OCI-LY1 (cell line): Measurements from ENCODE around the gene UBE2V1.

Experiments
- H2AFZ ChIP-seq: fragments of 200-600 bp; sonication (generic), shearing (Covaris generic); 2 replicates; pipeline ENCODE4 v1.6.0; 2014; ENCODE audit warnings: antibody characterized with exemption, mild to moderate bottlenecking, low read length
- H3F3A ChIP-seq: fragments of 200-600 bp; sonication (generic), shearing (Covaris generic); 2 replicates; pipeline ENCODE4 v1.6.0; 2014; ENCODE audit warnings: mild to moderate bottlenecking, antibody characterized with exemption, low read length, moderate library complexity; ENCODE audit not compliant: insufficient read depth
- H3K27ac ChIP-seq: fragments of 200-600 bp; sonication (generic); 2 replicates; pipeline ENCODE4 v1.5.1; 2014; ENCODE audit warnings: low read length, mixed run types, mild to moderate bottlenecking, low read depth; ENCODE audit not compliant: poor library complexity, severe bottlenecking
- H3K27me3 ChIP-seq: fragments of 200-600 bp; sonication (generic); 2 replicates; pipeline ENCODE4 v1.6.0; 2014; ENCODE audit warnings: antibody characterized with exemption, mild to moderate bottlenecking, low read length, moderate library complexity; ENCODE audit not compliant: insufficient read depth
- H3K36me3 ChIP-seq: fragments of 200-600 bp; sonication (generic); 2 replicates; pipeline ENCODE4 v1.6.1; 2014; ENCODE audit warnings: mild to moderate bottlenecking, antibody characterized with exemption, low read length, moderate library complexity, mixed read lengths; ENCODE audit not compliant: insufficient read depth
- H3K4me1 ChIP-seq: fragments of 200-600 bp; sonication (generic); 2 replicates; pipeline ENCODE4 v1.5.1; 2014; ENCODE audit warnings: mild to moderate bottlenecking, low read length, moderate library complexity; ENCODE audit not compliant: insufficient read depth, severe bottlenecking
- H3K4me2 ChIP-seq: fragments of 200-600 bp; sonication (generic), shearing (Covaris generic); 2 replicates; pipeline ENCODE4 v1.6.1; 2014; ENCODE audit warnings: low read length
- H3K4me3 ChIP-seq: fragments of 200-600 bp; sonication (generic); 2 replicates; pipeline ENCODE4 v1.5.1; 2014; ENCODE audit warnings: low read length, low read depth, mild to moderate bottlenecking, mixed read lengths; ENCODE audit not compliant: poor library complexity, severe bottlenecking
- H3K79me2 ChIP-seq: fragments of 200-600 bp; shearing (Covaris generic); 2 replicates; pipeline ENCODE4 v1.6.1; 2016; ENCODE audit warnings: mixed run types, low read length, mixed read lengths; ENCODE audit not compliant: insufficient read depth
- H3K9ac ChIP-seq: fragments of 200-600 bp; sonication (generic), shearing (Covaris generic); 2 replicates; pipeline ENCODE4 v1.6.1; 2014; ENCODE audit warnings: mild to moderate bottlenecking, low read length, mixed read lengths
- H3K9me2 ChIP-seq: fragments of 200-600 bp; sonication (generic), shearing (Covaris generic); 2 replicates; pipeline ENCODE4 v1.6.1; 2014; ENCODE audit warnings: low read depth, mild to moderate bottlenecking, low read length, mixed read lengths
- H3K9me3 ChIP-seq: fragments of 200-600 bp; shearing (Covaris generic); 2 replicates; pipeline ENCODE4 v1.6.1; 2014; ENCODE audit warnings: low read length, mixed read lengths
- H4K20me1 ChIP-seq: fragments of 200-600 bp; sonication (generic), shearing (Covaris generic); 2 replicates; pipeline ENCODE4 v1.6.0; 2016; ENCODE audit warnings: mild to moderate bottlenecking, low read length; ENCODE audit not compliant: insufficient read depth
- EZH2 ChIP-seq: fragments of 200-600 bp; sonication (generic), shearing (Covaris generic); IDR thresholded peaks from 2 replicates; pipeline ENCODE4 v1.8.0; 2017; ENCODE audit warnings: borderline replicate concordance, mixed run types, mild to moderate bottlenecking, antibody characterized with exemption, low read length, moderate library complexity, mixed read lengths
- TF ChIP-seq, protein P1 (sequence below): fragments of 200-600 bp; sonication (generic), shearing (Covaris generic); IDR thresholded peaks from 2 replicates; pipeline ENCODE4 v1.5.1; 2017; ENCODE audit warnings: mild to moderate bottlenecking, antibody characterized with exemption, low read length, moderate library complexity, mixed read lengths

Gene UBE2V1

DNA sequence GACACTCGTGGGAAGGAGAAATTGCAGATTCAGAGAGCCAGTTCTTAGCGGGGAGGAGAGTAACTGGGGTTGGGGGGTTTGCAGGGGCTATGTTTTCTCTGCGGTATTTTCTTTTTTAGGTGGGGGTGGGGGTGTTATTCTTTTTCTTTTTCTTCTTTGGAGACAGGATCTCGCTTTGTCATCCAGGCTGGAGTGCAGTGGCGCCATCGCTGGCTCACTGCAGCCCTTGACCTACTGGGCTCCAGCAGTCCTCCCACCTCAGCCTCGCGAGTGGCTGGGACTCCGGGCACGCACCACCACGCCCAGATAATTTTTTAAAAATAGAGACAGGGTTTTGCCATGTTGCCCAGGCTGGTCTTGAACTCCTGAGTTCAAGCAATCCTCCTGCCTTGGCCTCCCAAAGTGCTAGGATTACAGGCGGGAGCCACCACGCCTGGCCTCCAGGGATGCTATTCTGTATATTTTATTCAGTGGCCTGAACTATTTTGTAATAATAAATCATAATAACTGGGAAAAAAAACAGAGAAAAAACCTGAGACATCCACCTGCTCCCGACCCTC, 57.3 kb downstream of the UBE2V1 start:
- Histone ChIP-seq H3K36me3 (no peaks in the 10 kb centered on the region), H3K9me3 (no peaks in the 10 kb centered on the region), H3K4me1 (no peaks in the 10 kb centered on the region), H3K27ac (no peak overlapping the region), H4K20me1 (no peaks in the 10 kb centered on the region), H2AFZ (no peak overlapping the region), H3K79me2 (no peaks in the 10 kb centered on the region), H3K4me3 (no peak overlapping the region), H3F3A (no peaks in the 10 kb centered on the region), H3K4me2 (no peak overlapping the region), H3K27me3 (no peaks in the 10 kb centered on the region), H3K9me2 (no peaks in the 10 kb centered on the region), H3K9ac (no peak overlapping the region)
- TF ChIP-seq, protein P1, sequence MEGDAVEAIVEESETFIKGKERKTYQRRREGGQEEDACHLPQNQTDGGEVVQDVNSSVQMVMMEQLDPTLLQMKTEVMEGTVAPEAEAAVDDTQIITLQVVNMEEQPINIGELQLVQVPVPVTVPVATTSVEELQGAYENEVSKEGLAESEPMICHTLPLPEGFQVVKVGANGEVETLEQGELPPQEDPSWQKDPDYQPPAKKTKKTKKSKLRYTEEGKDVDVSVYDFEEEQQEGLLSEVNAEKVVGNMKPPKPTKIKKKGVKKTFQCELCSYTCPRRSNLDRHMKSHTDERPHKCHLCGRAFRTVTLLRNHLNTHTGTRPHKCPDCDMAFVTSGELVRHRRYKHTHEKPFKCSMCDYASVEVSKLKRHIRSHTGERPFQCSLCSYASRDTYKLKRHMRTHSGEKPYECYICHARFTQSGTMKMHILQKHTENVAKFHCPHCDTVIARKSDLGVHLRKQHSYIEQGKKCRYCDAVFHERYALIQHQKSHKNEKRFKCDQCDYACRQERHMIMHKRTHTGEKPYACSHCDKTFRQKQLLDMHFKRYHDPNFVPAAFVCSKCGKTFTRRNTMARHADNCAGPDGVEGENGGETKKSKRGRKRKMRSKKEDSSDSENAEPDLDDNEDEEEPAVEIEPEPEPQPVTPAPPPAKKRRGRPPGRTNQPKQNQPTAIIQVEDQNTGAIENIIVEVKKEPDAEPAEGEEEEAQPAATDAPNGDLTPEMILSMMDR = no peak
- no peak for TF ChIP-seq EZH2

DNA sequence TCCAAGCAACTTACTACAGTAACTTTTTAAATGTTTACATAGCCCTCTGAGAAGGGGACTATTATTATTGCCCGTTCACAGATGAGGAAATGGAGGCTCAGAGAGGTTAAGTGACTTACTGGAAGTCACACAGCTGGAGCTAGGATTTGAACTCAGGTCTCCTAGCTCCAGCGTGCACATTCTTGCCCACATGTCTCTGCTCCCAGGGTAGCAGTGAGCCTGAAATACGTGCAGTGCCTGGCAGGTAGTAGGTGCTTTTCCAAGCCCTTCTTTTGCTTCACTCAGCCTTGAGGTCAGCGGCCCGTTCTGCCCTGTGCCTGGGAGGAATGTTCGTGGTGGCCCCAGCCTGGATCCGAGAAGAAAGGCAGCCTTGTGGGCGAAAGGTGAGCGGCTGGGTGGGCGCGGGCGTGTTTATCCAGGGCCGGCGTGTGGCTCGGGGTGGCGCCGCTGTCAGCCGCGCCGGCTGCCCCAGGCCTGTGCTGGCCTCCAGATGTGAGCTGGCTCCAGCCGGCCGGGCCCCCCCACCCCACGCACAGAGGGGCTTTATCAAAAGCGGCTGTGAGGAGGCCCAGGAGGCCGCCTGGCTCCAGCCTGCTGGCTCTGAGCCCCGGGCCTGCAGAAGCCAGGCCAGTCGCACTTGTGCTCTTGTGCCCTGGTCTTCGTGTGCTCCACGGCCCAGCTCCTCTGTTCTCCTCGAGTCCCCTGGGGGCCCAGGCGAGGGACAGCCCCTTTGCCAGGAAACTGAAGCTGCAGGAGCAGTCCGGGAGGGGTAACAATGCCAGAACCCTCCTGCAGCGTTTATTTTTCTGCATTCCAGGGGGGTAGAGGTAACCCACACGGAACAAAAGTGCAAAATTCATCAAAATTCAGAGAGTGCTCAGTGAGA, 58.1 kb downstream of the UBE2V1 start:
- H3K79me2 ChIP-seq = no peaks in the 10 kb centered on the region
- no peak overlapping the region for H3K4me2 ChIP-seq
- no peaks in the 10 kb centered on the region for H3F3A ChIP-seq
- no peaks in the 10 kb centered on the region for H3K9me2 ChIP-seq
- no peak overlapping the region for H3K9ac ChIP-seq
- H3K36me3 ChIP-seq = no peaks in the 10 kb centered on the region
- no peak overlapping the region for H3K27ac ChIP-seq
- H3K9me3 ChIP-seq = no peaks in the 10 kb centered on the region
- no peaks in the 10 kb centered on the region for H3K4me1 ChIP-seq
- H3K27me3 ChIP-seq = no peaks in the 10 kb centered on the region
- TF ChIP-seq EZH2 = no peak
- TF ChIP-seq, protein P1 = no peak
- no peaks in the 10 kb centered on the region for H4K20me1 ChIP-seq
- no peak overlapping the region for H3K4me3 ChIP-seq
- no peak overlapping the region for H2AFZ ChIP-seq

DNA sequence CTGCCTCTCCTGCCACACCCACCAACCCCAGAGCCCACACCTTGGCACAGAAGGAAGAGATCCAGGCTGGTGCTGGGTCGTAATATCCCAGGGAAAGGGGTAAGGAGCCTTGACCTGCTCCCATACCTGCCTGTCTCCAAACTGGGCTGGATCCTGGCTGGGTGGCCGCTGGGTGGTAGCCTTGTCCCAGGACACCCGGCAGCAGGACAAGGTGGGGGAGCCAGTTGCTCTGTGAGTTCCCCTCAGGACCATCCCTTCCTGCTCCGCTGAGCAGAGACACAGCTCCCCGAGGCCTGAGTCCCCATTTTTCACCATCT, 58.8 kb downstream of the UBE2V1 start:
- Histone ChIP-seq H3K79me2 (no peaks in the 10 kb centered on the region), H3K27me3 (no peaks in the 10 kb centered on the region), H3F3A (no peaks in the 10 kb centered on the region), H4K20me1 (no peaks in the 10 kb centered on the region), H3K9me2 (no peaks in the 10 kb centered on the region), H3K4me1 (no peaks in the 10 kb centered on the region), H3K4me2 (no peak overlapping the region), H2AFZ (no peak overlapping the region), H3K9ac (no peak overlapping the region), H3K9me3 (no peaks in the 10 kb centered on the region), H3K4me3 (no peak overlapping the region), H3K36me3 (no peaks in the 10 kb centered on the region), H3K27ac (no peak overlapping the region)
- TF ChIP-seq EZH2 = no peak
- TF ChIP-seq, protein P1 = no peak
